Urinary bladder (tissue), 4 donors: ENCODE data around the gene TBX1. TPM values are rescaled to one million over a fixed set of nuclear protein-coding genes. Genes with fewer than 3 reads are reported as not detected.

ENCODE experiments used
- DNase-seq: peaks from one replicate; pipeline ENCODE4 v3.0.0-alpha.2; 2015; ENCODE audit errors: extremely low spot score
- H3K27ac ChIP-seq: one replicate; pipeline ENCODE4 v1.5.1; 2013; ENCODE audit warnings: low read depth, mild to moderate bottlenecking, moderate library complexity
- H3K36me3 ChIP-seq: one replicate; pipeline ENCODE4 v1.6.1; 2013; ENCODE audit warnings: mild to moderate bottlenecking, moderate library complexity; ENCODE audit not compliant: insufficient read depth
- H3K4me1 ChIP-seq: one replicate; pipeline ENCODE4 v1.6.1; 2013; ENCODE audit warnings: mild to moderate bottlenecking, moderate library complexity; ENCODE audit not compliant: insufficient read depth
- H3K4me3 ChIP-seq: one replicate; pipeline ENCODE4 v1.5.1; 2013; ENCODE audit warnings: low read depth, low read length
- WGBS: extraction: QIAGEN DNeasy Blood & Tissue Kit; methylation state at CpG from one replicate; pipeline ENCODE4 v1.1.7; 2013; 5-methylcytosine and 5-hydroxymethylcytosine counted together
- polyA plus RNA-seq: library from polyadenylated mRNA; stranded (reverse); fragments of 200-250 nt; gene quantifications from one replicate; pipeline ENCODE4 v1.2.3, GENCODE V29; 2013
- total RNA-seq: library from RNA; depleted of rRNA; stranded (reverse); fragments of >200 nt; gene quantifications from one replicate; pipeline ENCODE4 v1.2.3, GENCODE V29; 2014
- donor health status: healthy with polysubstance abuse.
- donor health status: healthy.

Gene TBX1
- total and polyA plus RNA-seq, 2 donors = 1.2 to 1.4 TPM

- Histone ChIP-seq H3K4me3 (no peak overlapping the region), H3K4me1 (no peaks in the 10 kb centered on the region), H3K36me3 (no peaks in the 10 kb centered on the region), H3K27ac (no peak overlapping the region)
- no peak for DNase-seq
- 95% methylated on average over 3 of the region's 3 CpGs for WGBS
Observed at GRCh38 chr22:19809741-19810140, 49.2 kb downstream of the TBX1 start.

GRCh38 chr22:19810381-19811201, 50.0 kb downstream of the TBX1 start:
- Histone ChIP-seq H3K36me3 (no peaks in the 10 kb centered on the region), H3K4me3 (no peak overlapping the region), H3K4me1 (no peaks in the 10 kb centered on the region), H3K27ac (no peak overlapping the region)
- WGBS = 80% methylated on average over 23 of the region's 23 CpGs
- no peak for DNase-seq

GRCh38 chr22:19811211-19811621, 50.6 kb downstream of the TBX1 start:
- Histone ChIP-seq H3K27ac (no peak overlapping the region), H3K36me3 (no peaks in the 10 kb centered on the region), H3K4me1 (no peaks in the 10 kb centered on the region), H3K4me3 (no peak overlapping the region)
- DNase-seq = no peak
- 88% methylated on average over 12 of the region's 12 CpGs for WGBS

- H3K27ac ChIP-seq = no peak overlapping the region
- WGBS = 84% methylated on average over 36 of the region's 36 CpGs
- H3K36me3 ChIP-seq = no peaks in the 10 kb centered on the region
- H3K4me3 ChIP-seq = no peak overlapping the region
- no peaks in the 10 kb centered on the region for H3K4me1 ChIP-seq
- no peak for DNase-seq
Observed at GRCh38 chr22:19811811-19812771, 51.5 kb downstream of the TBX1 start.

DNA sequence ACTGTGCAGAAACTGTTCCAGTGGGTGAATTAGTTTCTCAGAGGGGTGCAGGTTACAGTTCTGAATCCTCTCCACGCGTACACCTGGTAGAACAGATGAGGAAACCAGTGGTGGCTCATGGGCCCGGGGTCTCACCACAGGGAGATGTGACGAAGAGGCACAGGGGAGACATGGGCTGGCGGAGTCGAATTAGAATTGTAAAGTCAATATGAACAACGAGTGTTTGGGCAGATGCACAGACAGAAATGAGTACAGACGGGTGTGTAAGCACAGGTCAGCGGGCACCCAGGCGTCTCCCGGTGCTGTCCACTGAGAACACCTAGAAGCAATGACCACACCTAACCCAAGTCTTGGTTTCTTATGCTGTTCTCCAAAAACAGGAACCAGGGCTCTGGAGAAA, 52.3 kb downstream of the TBX1 start:
- 97% methylated on average over 11 of the region's 11 CpGs for WGBS
- DNase-seq = no peak

DNA sequence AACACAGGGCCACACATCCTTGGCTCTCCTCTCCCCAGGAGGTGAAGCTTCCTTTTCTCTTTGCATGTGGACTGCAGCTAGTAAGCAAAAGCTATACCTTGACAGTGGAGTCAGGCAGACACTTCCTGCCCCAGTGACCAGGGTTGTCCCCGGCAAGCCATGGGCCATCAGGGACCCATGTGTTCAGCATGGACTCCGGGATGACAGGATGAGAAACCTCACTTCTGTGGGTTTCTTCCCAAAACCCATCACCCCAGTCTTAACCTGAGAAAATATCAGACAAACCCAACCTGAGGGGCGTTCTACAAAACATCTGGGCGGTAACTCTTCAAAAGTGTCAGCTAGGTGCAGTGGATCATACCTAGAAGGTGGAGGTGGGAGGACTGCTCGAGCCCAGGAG, 53.9 kb downstream of the TBX1 start:
- 94% methylated on average over 5 of the region's 5 CpGs for WGBS
- DNase-seq = no peak
- Histone ChIP-seq H3K27ac (no peak overlapping the region), H3K4me1 (no peaks in the 10 kb centered on the region), H3K36me3 (no peaks in the 10 kb centered on the region), H3K4me3 (no peak overlapping the region)

More for the DNA sequence above, 52.3 kb downstream of the TBX1 start:
- Histone ChIP-seq H3K4me1 (no peaks in the 10 kb centered on the region), H3K27ac (no peak overlapping the region), H3K36me3 (no peaks in the 10 kb centered on the region), H3K4me3 (no peak overlapping the region)

GRCh38 chr22:19815093-19815822, 54.7 kb downstream of the TBX1 start:
- Histone ChIP-seq H3K36me3 (no peaks in the 10 kb centered on the region), H3K4me3 (no peak overlapping the region), H3K27ac (no peak overlapping the region), H3K4me1 (no peaks in the 10 kb centered on the region)
- 88% methylated on average over 18 of the region's 18 CpGs for WGBS
- no peak for DNase-seq

GRCh38 chr22:19815823-19816290, 55.3 kb downstream of the TBX1 start:
- Histone ChIP-seq H3K36me3 (no peaks in the 10 kb centered on the region), H3K4me3 (no peak overlapping the region), H3K27ac (no peak overlapping the region), H3K4me1 (no peaks in the 10 kb centered on the region)
- no peak for DNase-seq
- 82% methylated on average over 16 of the region's 16 CpGs for WGBS

DNA sequence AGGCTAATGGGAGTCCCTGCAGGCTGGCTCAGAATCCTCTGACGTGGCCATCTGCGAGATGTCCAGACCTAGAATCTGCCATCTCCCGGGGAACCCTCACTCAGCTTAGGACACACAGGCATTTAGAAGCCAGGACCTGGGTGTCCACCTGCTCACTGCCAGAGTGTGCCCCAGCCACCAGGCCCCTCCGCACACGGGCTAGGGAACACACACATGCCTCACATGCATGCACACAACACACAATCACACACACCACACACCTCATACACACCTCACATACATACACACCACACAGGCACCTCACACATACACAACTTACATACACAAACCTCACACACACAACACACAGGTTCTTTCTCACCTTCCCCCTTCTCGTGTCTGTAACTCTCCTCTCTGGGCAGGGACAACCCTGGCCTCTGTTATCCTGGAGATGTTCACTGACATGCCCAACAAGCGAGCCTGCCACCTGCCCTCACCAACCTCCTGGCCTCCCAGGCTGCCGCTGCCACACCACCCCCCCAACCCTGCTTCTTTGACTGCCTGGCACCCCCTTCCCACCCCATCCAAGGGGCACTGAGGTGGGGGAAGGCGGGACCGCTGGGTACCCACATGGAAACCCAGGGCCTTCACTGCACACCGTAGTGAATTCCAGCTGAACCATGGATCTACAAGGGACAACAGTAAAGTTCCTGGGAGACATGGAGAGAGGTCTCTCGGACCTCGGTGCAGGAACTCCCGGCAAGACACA, 56.0 kb downstream of the TBX1 start:
- H3K4me1 ChIP-seq = no peaks in the 10 kb centered on the region
- H3K4me3 ChIP-seq = no peak overlapping the region
- 91% methylated on average over 14 of the region's 14 CpGs for WGBS
- no peaks in the 10 kb centered on the region for H3K36me3 ChIP-seq
- no peak overlapping the region for H3K27ac ChIP-seq
- DNase-seq = no peak

Other genes starting within 250 kb of the TBX1 start
- 49.3 TPM for gene CLDN5, start 236.4 kb upstream of the TBX1 start, total RNA-seq
- gene CLDN5, start 236.4 kb upstream of the TBX1 start, polyA plus RNA-seq = 148 TPM
- 25.6 TPM for gene SEPTIN5, start 46.3 kb upstream of the TBX1 start, total RNA-seq
- gene SEPTIN5, start 46.3 kb upstream of the TBX1 start, polyA plus RNA-seq = 20.9 TPM
- gene GP1BB, start 37.2 kb upstream of the TBX1 start, total RNA-seq = 1.6 TPM
- gene GP1BB, start 37.2 kb upstream of the TBX1 start, polyA plus RNA-seq = 2.2 TPM
- 3.4 TPM for gene GNB1L, start 94.1 kb downstream of the TBX1 start, total RNA-seq
- gene GNB1L, start 94.1 kb downstream of the TBX1 start, polyA plus RNA-seq = 8.5 TPM
- gene RTL10, start 94.1 kb downstream of the TBX1 start, total RNA-seq = 10.3 TPM
- 6.9 TPM for gene RTL10, start 94.1 kb downstream of the TBX1 start, polyA plus RNA-seq
- 52.7 TPM for gene COMT, start 181.0 kb downstream of the TBX1 start, total RNA-seq
- gene COMT, start 181.0 kb downstream of the TBX1 start, polyA plus RNA-seq = 198 TPM
- 14.5 TPM for gene TXNRD2, start 181.0 kb downstream of the TBX1 start, total RNA-seq
- 18.1 TPM for gene TXNRD2, start 181.0 kb downstream of the TBX1 start, polyA plus RNA-seq